ENCODE data around the gene MLLT10. TPM values are rescaled to one million over a fixed set of nuclear protein-coding genes. Genes with fewer than 3 reads are reported as not detected.
"Not testable (repeated sequence)": the region's sequence is repeated elsewhere in the genome, so short reads cannot be mapped to it uniquely, and the experiment has no call there.

The MLLT10 gene
- polyA plus RNA-seq, 3 donors = 44.1 to 51.0 (median 46.9) TPM

- not testable (repeated sequence) for DNase-seq
Observed at GRCh38 chr10:21628645-21629044, 94.6 kb downstream of the MLLT10 start.

- DNase-seq = no peak
Observed at GRCh38 chr10:21634599-21635365, 100.8 kb downstream of the MLLT10 start.

- DNase-seq = no peak
Observed at GRCh38 chr10:21637795-21638194, 103.8 kb downstream of the MLLT10 start.

GRCh38 chr10:21638681-21639080, 104.6 kb downstream of the MLLT10 start:
- no peak for DNase-seq

GRCh38 chr10:21648040-21648439, 114.0 kb downstream of the MLLT10 start:
- DNase-seq = no peak

- no peak for DNase-seq
Observed at GRCh38 chr10:21649454-21649872, 115.4 kb downstream of the MLLT10 start.

- no peak for DNase-seq
Observed at GRCh38 chr10:21650353-21650752, 116.3 kb downstream of the MLLT10 start.

- no peak for DNase-seq
Observed at GRCh38 chr10:21655236-21655635, 121.2 kb downstream of the MLLT10 start.

- DNase-seq = no peak
Observed at GRCh38 chr10:21655687-21656086, 121.7 kb downstream of the MLLT10 start.

- DNase-seq = no peak
Observed at GRCh38 chr10:21661087-21661486, 127.1 kb downstream of the MLLT10 start.

- DNase-seq = no peak
Observed at GRCh38 chr10:21661935-21662334, 127.9 kb downstream of the MLLT10 start.

- no peak for DNase-seq
Observed at GRCh38 chr10:21662635-21663034, 128.6 kb downstream of the MLLT10 start.

- no peak for DNase-seq
Observed at GRCh38 chr10:21668831-21669230, 134.8 kb downstream of the MLLT10 start.

- DNase-seq = no peak
Observed at GRCh38 chr10:21670391-21670790, 136.4 kb downstream of the MLLT10 start.

- DNase-seq = no peak
Observed at GRCh38 chr10:21673668-21674067, 139.6 kb downstream of the MLLT10 start.

GRCh38 chr10:21675157-21675796, 141.2 kb downstream of the MLLT10 start:
- DNase-seq = no peak

GRCh38 chr10:21677551-21677950, 143.5 kb downstream of the MLLT10 start:
- no peak for DNase-seq

- DNase-seq = no peak
Observed at GRCh38 chr10:21681156-21681555, 147.1 kb downstream of the MLLT10 start.

GRCh38 chr10:21687266-21688008, 153.4 kb downstream of the MLLT10 start:
- no peak for DNase-seq

GRCh38 chr10:21688009-21688332, 153.9 kb downstream of the MLLT10 start:
- DNase-seq = no peak

- DNase-seq = no peak
Observed at GRCh38 chr10:21688870-21689269, 154.8 kb downstream of the MLLT10 start.

GRCh38 chr10:21689881-21690280, 155.8 kb downstream of the MLLT10 start:
- no peak for DNase-seq

GRCh38 chr10:21692916-21693315, 158.9 kb downstream of the MLLT10 start:
- DNase-seq = no peak
